Measurements from ENCODE around the gene BNIPL.

Gene BNIPL, protein sequence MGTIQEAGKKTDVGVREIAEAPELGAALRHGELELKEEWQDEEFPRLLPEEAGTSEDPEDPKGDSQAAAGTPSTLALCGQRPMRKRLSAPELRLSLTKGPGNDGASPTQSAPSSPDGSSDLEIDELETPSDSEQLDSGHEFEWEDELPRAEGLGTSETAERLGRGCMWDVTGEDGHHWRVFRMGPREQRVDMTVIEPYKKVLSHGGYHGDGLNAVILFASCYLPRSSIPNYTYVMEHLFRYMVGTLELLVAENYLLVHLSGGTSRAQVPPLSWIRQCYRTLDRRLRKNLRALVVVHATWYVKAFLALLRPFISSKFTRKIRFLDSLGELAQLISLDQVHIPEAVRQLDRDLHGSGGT

DNA sequence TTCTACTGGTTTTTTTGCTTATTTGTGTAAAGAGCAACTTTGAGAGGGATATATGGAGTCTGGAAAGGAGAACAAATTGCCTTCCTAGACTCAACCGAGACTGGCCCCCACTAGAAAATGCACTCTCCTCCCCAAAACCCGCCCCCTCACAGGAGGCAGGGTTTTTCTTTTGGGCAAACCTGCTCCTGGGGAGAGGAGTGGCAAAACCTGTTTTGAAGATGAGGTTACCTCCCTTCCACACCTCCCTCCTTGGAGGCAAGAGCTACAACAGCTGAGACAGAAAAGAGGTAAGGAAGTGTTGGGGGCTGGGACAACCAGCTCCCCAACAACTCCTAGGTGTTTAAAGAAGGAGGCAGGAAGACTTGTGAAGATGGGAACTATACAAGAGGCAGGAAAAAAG, at the start of gene BNIPL:
Gene BNIPL, plus strand, starts transcription at position 231 of the 400 bp plus-strand sequence. Its CDS starts 140 bp downstream, at position 371.
- no peaks in the 10 kb centered on the region for H3K4me1 Mint-ChIP-seq (ENCODE audit: low read depth)
- no peaks in the 10 kb centered on the region for H3K9me3 Mint-ChIP-seq
- H3K36me3 Mint-ChIP-seq (ENCODE audit: low read depth), result peaks cover 29% of the 10 kb centered on the region
- no peak within 1 kb of the TSS for H3K27ac Mint-ChIP-seq
- no peaks in the 10 kb centered on the region for H3K27me3 Mint-ChIP-seq
- no peak within 1 kb of the TSS for H3K4me3 Mint-ChIP-seq

DNA sequence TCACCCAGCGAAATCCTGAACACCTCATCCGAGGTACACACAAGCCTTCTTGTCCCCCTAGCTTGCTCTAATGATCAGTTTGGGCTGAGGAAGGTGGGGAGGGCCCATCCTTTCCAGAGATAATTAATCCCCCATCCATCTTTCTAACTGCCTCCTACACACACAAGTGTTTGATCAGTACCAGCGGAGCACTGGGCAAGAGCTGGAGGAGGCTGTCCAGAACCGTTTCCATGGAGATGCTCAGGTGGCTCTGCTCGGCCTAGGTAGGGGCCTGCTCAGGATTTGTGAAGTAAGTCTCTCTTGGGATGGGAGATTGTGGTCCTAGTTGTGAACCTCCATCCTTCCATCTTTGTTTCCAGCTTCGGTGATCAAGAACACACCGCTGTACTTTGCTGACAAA, 48.5 kb upstream of the BNIPL start:
- no peak overlapping the region for H3K27ac Mint-ChIP-seq
- H3K27me3 Mint-ChIP-seq, result no peaks in the 10 kb centered on the region
- H3K9me3 Mint-ChIP-seq, result no peaks in the 10 kb centered on the region
- no peak overlapping the region for H3K4me3 Mint-ChIP-seq
- H3K36me3 Mint-ChIP-seq (ENCODE audit: low read depth), result no peaks in the 10 kb centered on the region
- no peaks in the 10 kb centered on the region for H3K4me1 Mint-ChIP-seq (ENCODE audit: low read depth)

DNA sequence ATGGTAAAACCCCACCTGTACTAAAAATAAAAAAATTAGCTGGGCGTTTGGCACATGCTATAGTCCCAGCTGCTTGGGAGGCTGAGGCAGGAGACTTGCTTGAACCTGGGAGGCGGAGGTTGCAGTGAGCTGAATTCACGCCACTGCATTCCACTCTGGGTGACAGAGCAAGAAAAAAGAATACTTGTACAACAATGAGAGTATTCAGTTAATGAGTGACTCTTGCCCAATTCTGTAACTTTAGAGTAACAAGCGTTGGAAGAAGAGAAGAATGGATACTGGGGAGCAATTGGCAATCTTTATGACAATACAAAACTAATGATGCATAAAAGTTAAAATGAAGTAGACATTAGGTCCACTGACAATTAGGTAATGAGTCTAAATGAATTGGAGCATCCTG, 43.8 kb upstream of the BNIPL start:
- Mint-ChIP-seq H3K36me3 (ENCODE audit: low read depth) (no peaks in the 10 kb centered on the region), H3K4me1 (ENCODE audit: low read depth) (no peaks in the 10 kb centered on the region), H3K4me3 (no peak overlapping the region), H3K27ac (no peak overlapping the region), H3K27me3 (no peaks in the 10 kb centered on the region), H3K9me3 (no peaks in the 10 kb centered on the region)

DNA sequence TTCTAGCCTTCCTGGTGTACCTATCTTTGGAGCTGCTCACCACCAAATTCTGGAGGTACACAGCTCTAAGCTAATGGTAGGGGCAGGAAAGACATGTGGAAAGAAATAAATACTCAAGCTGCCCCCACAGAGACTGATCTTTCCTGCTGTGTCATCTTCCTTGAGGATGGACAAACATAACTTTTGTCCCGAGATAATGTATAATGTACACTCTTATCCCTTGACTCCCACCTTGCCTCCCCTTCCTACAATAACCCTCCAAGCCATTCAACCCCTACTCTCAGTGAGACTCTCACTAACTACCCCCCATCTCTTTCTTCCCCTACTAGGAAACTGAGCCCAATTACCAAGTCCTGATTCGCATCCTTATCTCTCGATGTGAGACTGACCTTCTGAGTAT, 42.1 kb upstream of the BNIPL start:
- Mint-ChIP-seq H3K9me3 (no peaks in the 10 kb centered on the region), H3K27ac (no peak overlapping the region), H3K4me3 (no peak overlapping the region), H3K36me3 (ENCODE audit: low read depth) (no peaks in the 10 kb centered on the region), H3K4me1 (ENCODE audit: low read depth) (peaks cover 5% of the 10 kb centered on the region), H3K27me3 (no peaks in the 10 kb centered on the region)

DNA sequence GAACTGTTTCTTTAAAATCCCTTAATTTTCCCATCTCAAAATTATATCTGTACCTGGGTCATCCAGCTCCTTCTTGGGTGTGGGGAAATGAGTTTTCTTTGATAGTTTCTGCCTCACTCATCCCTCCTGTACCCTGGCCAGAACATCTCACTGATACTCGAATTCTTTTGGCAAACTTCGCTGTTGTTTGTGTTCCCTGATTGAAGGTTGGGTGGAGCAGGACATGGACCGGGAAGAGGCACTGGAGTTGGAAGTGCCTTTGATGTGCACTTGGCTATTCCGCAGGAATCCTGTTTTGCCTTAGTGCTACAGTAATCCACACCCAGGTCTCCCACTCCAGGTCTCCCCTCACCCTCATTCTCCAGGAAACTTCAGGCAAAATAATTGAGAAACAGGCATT, 40.9 kb upstream of the BNIPL start:
- Mint-ChIP-seq H3K4me1 (ENCODE audit: low read depth) (peaks cover 16% of the 10 kb centered on the region), H3K36me3 (ENCODE audit: low read depth) (peaks cover 4% of the 10 kb centered on the region), H3K9me3 (no peaks in the 10 kb centered on the region), H3K4me3 (no peak overlapping the region), H3K27me3 (no peaks in the 10 kb centered on the region), H3K27ac (peak overlapping the region; percentile 45)

DNA sequence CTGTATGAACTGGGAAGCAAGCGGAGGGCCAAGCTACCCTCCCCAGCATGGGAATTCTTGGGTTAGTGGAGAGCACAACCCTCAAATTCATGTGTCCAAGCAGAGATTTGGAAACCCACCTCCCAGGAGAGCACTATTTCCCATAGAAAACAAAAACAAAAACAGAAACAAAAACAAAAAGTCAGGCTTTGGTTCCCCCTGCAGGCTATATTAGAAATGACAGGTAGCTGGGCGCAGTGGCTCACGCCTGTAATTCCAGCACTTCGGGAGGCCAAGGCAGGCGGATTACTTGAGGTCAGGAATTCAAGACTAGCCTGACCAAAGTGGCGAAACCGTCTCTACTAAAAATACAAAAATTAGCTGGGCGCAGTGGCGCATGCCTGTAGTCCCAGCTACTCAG, 40.5 kb upstream of the BNIPL start:
- Mint-ChIP-seq H3K4me3 (no peak overlapping the region), H3K9me3 (no peaks in the 10 kb centered on the region), H3K36me3 (ENCODE audit: low read depth) (peaks cover 7% of the 10 kb centered on the region), H3K27me3 (no peaks in the 10 kb centered on the region), H3K27ac (peak overlapping the region; percentile 45), H3K4me1 (ENCODE audit: low read depth) (peaks cover 19% of the 10 kb centered on the region)

DNA sequence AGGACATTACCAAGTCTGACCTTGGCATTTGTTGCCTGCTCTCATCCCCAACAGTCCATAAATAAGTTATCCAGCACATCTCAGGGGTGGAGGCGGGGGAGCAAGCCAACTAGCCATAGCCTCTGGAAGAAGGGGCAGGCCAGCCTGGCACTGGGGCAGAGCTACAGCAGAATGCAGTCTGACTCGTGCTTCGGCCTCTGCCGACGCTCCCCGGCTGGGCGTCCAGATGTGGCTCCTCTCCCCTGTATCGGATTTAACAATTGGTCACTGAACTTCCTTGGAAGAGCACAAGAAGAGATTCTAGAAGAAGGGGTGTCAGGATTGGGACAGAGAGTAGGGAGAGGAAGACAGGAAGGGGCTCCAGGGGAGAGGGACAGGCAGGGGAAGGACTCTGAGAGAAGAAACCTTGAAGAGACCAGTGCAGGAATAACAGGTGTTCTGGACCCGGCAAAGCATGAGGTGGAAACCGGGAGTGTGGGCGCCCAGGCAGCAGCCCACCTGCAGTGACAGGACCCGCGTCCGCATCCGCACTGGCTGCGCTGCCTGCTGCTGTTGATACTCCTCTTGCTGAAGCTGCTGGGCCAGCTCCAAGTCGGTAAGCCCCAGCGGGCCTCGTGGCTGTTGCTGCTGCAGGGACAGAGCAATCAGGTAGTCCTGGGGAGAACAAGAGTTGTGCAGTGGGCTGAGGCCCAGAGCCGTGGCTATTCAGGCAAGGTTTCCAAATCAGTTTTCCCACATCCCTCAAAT, 39.1 kb upstream of the BNIPL start:
- Mint-ChIP-seq H3K27ac (no peak overlapping the region), H3K4me1 (ENCODE audit: low read depth) (peaks cover 27% of the 10 kb centered on the region), H3K9me3 (no peaks in the 10 kb centered on the region)

DNA sequence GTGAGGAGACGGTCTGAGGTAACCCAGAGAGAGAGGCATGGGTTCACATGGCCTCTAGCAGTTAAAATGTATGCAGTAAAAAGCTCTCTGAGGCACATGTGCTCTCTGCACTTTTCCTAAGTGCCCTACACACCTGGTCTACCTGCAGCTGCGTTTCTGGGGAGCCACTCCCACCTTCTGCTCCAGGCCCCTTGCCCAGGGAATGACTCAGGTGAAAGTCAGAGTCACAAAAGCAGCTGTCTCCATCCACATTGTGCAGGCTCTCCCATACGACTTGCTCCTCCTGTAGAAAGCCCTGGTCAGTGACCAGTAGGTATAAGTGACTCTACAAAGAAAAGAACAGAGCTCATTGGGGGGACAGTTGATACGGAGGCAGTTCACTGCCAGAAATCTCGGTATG, 38.4 kb upstream of the BNIPL start:
- Mint-ChIP-seq H3K4me1 (ENCODE audit: low read depth) (peaks cover 33% of the 10 kb centered on the region), H3K27me3 (no peaks in the 10 kb centered on the region), H3K27ac (no peak overlapping the region), H3K4me3 (no peak overlapping the region), H3K36me3 (ENCODE audit: low read depth) (peaks cover 13% of the 10 kb centered on the region), H3K9me3 (no peaks in the 10 kb centered on the region)

More for the DNA sequence above, 39.1 kb upstream of the BNIPL start:
- Mint-ChIP-seq H3K36me3 (ENCODE audit: low read depth) (peaks cover 13% of the 10 kb centered on the region), H3K4me3 (no peak overlapping the region), H3K27me3 (no peaks in the 10 kb centered on the region)

DNA sequence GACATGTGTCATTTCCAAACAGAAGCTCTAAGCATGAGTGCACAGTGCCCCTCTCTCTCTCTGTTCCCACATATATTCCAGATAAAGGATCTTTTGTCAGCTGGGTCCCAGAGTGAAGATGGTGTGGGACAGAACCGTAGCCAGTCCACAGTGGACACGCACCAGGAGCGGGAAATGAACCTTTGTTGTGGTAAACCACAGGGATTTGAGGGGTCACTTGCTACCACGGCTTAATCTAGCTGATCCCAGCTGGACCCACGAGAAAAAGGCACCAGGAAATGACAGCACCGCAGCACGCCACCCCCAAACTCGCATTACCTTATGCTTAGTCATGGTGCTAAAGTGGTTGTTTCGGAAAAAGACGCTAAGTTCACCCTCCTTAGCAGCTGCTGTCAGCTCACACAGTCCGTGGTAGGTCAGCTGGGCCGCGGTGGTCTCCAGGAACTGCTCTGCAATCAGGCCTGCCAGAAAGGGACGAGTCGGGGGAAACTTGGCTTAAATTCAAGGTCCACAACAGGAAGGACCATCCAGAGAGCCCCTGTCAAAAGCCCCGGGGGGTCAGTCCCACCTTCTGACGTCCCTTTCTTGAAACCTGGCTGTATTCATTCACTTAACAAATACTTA, 37.2 kb upstream of the BNIPL start:
- Mint-ChIP-seq H3K9me3 (no peaks in the 10 kb centered on the region), H3K27me3 (no peaks in the 10 kb centered on the region), H3K36me3 (ENCODE audit: low read depth) (peaks cover 13% of the 10 kb centered on the region), H3K4me3 (no peak overlapping the region), H3K4me1 (ENCODE audit: low read depth) (peaks cover 45% of the 10 kb centered on the region), H3K27ac (peak overlapping the region; percentile 26)

DNA sequence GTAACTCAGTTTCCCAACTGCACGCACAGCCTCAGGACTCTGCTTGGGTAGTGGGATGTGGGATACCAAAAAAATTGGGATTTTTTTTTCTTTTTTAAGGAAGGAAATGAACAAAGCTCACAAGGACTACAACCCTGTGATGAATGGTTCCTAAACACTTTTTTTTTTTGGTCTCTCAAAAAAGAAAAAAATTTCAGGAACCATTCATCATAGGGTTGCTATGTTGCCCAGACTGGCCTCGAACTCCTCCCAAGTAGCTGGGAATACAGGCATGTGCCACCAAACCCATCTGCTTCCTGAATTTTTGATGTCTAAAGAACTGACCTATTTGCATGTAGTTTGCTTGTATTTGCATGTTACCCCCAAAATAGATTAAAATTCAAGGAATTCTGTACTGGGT, 36.5 kb upstream of the BNIPL start:
- Mint-ChIP-seq H3K4me3 (no peak overlapping the region), H3K9me3 (no peaks in the 10 kb centered on the region), H3K36me3 (ENCODE audit: low read depth) (peaks cover 13% of the 10 kb centered on the region), H3K27me3 (no peaks in the 10 kb centered on the region), H3K4me1 (ENCODE audit: low read depth) (peaks cover 52% of the 10 kb centered on the region), H3K27ac (no peak overlapping the region)

DNA sequence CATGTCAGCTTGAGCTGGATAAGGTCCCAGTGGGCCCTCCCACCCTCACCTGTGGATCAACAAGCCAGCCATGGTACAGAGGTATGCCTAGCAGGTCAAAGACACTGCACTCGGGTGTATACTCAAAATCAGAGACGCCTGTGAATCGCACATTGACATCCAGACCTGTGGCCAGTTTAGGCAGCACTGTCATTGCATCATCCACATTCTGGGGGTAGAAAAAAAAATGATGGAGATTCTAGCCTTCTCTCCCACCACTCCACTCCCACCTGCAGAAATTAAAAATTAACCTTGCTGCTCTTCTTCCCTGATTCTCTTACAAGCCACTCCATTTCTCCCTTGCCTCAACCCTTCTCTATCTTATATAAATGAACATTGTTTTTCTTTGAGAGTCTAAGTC, 36.0 kb upstream of the BNIPL start:
- Mint-ChIP-seq H3K27ac (peak overlapping the region; percentile 2), H3K9me3 (no peaks in the 10 kb centered on the region), H3K4me1 (ENCODE audit: low read depth) (peaks cover 57% of the 10 kb centered on the region), H3K4me3 (no peak overlapping the region), H3K27me3 (no peaks in the 10 kb centered on the region), H3K36me3 (ENCODE audit: low read depth) (peaks cover 13% of the 10 kb centered on the region)

DNA sequence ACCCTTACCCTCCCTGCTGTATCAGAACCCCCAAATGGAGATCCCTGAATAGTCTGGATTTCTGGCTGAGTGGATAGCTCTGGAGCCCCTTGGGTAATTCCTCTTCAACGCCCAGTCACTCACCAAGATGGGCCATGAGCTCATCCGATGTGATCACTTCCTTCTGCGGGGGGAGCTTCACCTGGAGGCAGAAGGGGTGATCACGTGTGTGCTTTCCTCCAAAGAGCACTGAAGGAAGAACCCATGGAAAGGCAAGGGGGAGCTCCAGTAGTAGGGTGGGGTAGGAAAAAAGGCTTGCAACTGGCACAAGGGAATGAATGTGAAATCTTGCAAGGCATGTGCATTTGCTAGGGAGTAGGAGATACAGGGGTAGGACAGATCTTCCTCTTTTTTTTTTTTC, 34.8 kb upstream of the BNIPL start:
- Mint-ChIP-seq H3K27ac (peak overlapping the region; percentile 63), H3K27me3 (no peaks in the 10 kb centered on the region), H3K9me3 (no peaks in the 10 kb centered on the region), H3K4me1 (ENCODE audit: low read depth) (peaks cover 68% of the 10 kb centered on the region), H3K4me3 (no peak overlapping the region), H3K36me3 (ENCODE audit: low read depth) (peaks cover 13% of the 10 kb centered on the region)

DNA sequence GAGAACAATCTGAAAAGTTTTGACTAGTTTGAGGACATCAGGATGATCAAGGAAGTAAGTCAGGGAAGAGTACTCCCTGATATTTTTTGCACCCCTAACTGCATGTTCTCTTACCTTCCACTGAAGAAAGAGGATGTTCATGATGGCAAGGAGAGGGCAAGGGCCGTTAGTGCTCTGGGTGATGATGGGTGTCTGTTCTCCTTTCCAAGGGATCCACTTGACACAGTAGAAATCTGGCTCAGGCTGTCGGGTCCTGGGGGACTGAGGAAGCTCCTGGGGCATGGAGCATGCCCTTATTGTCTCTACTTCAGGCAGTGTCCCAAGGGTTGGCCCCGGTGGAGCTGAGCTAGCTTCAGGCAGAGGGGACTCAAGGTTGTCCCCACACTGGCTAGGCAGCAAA, 34.3 kb upstream of the BNIPL start:
- H3K27ac Mint-ChIP-seq, result peak overlapping the region; percentile 63
- peaks cover 73% of the 10 kb centered on the region for H3K4me1 Mint-ChIP-seq (ENCODE audit: low read depth)

DNA sequence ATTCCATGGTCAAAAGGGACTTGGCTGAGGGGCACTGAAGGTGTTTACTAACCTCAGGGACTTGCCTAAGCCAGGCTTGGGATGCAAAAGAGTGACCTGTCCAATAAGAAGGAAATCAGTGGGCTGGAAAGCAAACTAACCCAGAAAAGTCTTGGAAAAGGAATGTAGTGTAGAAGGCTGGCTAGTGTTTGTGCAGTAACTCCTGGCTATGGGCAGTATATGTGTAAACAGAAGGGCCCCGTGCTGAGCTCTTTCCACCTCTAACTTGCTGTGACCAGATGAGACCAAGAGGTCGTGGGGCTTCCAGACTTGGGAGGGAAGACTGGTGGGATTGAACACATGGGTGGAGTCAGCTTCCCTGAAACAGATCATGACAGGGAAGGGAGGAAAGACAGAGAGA, 33.8 kb upstream of the BNIPL start:
- no peaks in the 10 kb centered on the region for H3K9me3 Mint-ChIP-seq
- H3K4me1 Mint-ChIP-seq (ENCODE audit: low read depth), result peaks cover 78% of the 10 kb centered on the region
- H3K27ac Mint-ChIP-seq, result peak overlapping the region; percentile 18
- peaks cover 13% of the 10 kb centered on the region for H3K36me3 Mint-ChIP-seq (ENCODE audit: low read depth)
- no peaks in the 10 kb centered on the region for H3K27me3 Mint-ChIP-seq
- no peak overlapping the region for H3K4me3 Mint-ChIP-seq

More for the DNA sequence above, 34.3 kb upstream of the BNIPL start:
- Mint-ChIP-seq H3K36me3 (ENCODE audit: low read depth) (peaks cover 13% of the 10 kb centered on the region), H3K9me3 (no peaks in the 10 kb centered on the region), H3K4me3 (no peak overlapping the region), H3K27me3 (no peaks in the 10 kb centered on the region)

DNA sequence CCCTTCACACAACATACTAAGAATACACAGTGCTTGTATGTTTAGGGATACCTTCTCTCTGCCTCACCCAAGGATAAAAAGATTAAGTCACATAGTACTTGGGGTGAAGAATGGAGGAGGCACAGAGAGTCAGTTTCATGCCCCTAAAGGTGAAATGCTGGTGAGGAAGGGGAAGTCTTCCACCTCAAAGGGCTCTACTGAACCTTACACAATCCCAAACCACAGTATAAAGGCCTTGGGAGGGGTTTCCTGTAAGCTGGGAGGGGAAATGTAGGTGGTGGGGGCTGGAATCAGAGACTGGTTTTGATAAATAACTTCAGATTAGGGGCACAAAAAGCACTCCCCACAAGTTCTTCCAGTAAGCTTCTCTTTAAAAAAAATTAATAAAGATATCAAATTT, 33.2 kb upstream of the BNIPL start:
- Mint-ChIP-seq H3K4me1 (ENCODE audit: low read depth) (peaks cover 83% of the 10 kb centered on the region), H3K27me3 (no peaks in the 10 kb centered on the region), H3K9me3 (no peaks in the 10 kb centered on the region), H3K27ac (peak overlapping the region; percentile 18), H3K4me3 (no peak overlapping the region), H3K36me3 (ENCODE audit: low read depth) (peaks cover 13% of the 10 kb centered on the region)

Data from stimulated activated naive CD8-positive, alpha-beta T cell treated with anti-CD3 and anti-CD28 coated beads, Interleukin-15, Interleukin-2, amounts not matched to agents 100 ng/mL and 50 ng/mL, for 24 hours (primary cell).